ENCODE measurements around the gene ABCF2. TPM values are rescaled to one million over a fixed set of nuclear protein-coding genes. Genes with fewer than 3 reads are reported as not detected.

ABCF2 gene
- total RNA-seq, 1 donor from 2014 or later: 23.9 TPM

DNA sequence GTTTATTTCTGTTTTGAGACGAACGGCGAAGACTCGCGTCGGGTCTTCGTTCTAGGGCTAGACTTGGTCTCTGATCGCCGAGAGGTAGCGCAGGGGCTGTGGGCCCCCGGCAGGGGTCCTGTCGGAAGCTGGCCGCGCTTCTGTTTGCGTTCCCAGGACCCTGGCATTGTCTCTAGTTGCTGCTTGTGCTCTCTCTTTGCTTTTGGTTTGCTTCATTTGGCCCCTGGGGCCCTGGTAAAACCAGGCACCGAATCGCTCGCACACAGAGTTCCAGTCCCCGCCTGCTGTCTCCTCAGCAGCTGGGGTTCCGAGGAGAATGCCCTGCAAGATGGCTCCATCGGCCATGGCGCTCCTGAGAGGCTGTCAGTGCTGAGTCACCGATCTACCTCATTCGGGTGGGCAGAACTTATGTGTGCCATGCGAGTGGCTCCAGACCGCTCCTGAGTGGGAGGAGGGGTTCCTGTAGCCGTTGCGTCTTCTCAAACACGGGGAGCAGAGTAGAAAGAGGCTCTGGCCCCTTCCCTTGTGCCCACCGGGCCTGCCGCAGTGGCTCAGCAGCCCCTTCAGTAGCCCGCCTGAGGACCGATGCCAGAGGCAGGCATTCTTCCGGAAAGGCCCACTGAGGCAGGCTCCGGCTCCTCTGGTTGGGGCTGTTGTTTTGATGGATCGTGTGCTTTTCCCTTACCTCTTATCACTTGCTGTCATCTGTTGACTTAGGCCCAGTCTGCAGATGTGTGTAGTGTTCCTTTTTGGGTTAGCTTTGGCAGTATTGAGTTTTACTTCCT, 6.1 kb upstream of the ABCF2 start:
- DNase-seq: no peak
- intact Hi-C loops (cut with DNase I): no loop called here
- ATAC-seq (ENCODE audit: poor library complexity): peak; percentile 32

DNA sequence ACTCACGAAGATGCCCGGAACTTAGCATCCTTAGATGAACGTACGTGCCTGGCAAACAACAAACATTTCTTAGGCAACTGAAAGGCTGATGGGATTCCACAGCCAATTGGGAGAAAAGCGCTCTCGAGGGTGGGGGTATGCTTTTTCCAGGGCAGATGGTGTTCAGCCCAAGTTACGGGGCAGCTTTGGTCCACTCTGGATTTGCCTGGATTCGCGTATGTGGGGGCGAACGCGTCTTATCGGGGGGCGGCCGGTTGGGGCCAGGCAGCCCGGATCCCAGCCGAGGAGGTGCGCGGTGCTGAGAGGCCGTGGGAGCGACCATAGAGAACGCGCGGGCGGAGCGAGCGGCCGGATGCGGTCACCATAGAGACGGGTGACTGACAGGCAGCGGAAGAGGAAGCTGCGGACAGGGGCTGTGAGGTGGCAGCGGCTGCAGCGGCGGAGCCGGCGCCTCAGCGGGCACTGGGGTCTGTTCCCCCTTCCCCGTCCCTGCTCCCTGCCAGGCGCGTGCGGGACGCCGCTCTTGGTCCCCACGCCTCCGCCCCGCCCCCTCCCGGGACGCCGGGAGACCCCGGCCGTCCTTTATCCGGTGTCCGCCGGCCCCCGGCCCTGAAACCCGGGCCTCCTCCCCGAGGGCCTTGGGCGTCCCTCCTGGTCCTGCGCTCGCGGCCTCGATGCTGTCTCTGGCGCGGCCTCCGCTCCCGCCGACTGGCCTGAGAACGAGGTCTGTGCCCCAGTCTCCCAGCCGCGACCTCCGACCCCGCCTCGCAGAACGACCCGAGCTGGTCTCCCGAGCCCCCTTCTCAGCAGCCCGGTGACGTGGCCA, 5.3 kb upstream of the ABCF2 start, which contains the start of gene CHPF2:
CHPF2 (plus strand) TSS at position 393 of the 826 bp plus-strand sequence. CDS start 1,529 bp downstream, outside the sequence.
- peak; percentile 96 for DNase-seq
- intact Hi-C loops (cut with DNase I): no loop called here
- peak; percentile 97 for ATAC-seq (ENCODE audit: poor library complexity)

- intact Hi-C loops (cut with DNase I): no loop called here
- no peak for DNase-seq
- ATAC-seq (ENCODE audit: poor library complexity): no peak
Measured at GRCh38 chr7:151231080-151231479, 4.1 kb upstream of the ABCF2 start.

DNA sequence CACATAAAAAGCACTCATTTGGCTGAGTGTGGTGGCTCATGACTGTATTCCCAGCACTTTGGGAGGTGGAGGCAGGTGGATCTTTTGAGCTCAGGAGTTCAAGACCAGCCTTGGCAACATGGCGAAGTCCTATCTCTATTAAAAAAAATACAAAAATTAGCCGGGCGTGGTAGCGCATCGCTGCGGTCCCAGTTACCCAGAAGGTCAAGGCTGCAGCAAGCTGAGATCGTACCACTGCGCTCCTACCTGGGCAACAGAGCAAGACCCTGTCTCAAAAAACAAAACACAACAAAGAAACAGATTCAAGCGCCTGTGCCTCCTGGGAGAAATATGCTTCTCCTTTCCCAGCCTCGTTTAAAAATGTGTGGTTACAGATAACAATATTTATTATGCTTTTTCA, 2.2 kb upstream of the ABCF2 start:
- ATAC-seq (ENCODE audit: poor library complexity) (no peak), DNase-seq (no peak)
- intact Hi-C loops (cut with DNase I): no loop called here

DNA sequence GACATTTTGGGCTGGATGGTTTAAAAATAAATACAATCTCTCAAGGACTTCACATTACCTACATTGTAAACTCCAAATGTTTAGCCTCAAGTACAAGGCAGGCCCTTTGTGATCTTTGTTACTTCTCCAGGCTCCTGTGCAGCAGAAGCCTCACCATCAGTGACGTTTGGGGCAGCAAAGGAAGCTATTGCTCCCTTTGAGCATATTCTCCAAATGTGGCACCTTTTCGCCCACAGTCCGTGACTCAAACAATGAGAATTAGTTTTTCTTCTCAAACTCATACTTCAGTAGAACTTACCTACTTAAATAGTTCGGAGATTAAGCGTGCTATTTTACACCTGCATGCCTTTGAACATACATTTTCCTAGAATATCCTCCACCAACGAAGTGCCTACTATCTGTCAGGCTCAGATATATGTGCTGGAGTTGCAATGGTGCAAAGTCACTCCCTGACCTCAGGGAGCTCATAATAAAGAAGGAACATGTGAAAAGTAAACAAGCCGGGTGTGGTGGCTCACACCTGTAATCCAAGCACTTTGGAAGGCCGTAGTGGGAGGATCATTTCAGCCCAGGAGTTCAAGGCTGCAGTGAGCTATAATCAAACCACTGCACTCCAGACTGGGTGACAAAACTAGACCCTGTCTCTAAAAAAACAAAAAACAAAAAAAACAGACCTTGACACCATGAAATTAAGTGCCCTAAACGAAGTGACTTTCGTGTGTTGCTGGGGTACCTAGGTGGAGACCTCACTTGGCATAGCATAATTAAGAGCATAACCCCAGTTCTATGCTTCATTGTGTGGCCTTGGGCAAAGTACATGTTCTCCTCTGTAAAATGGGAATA, 1.2 kb upstream of the ABCF2 start:
- ATAC-seq (ENCODE audit: poor library complexity) (no peak), DNase-seq (no peak)
- intact Hi-C loops (cut with DNase I): no loop called here

- DNase-seq: no peak
- intact Hi-C loops (cut with DNase I): no loop called here
- ATAC-seq (ENCODE audit: poor library complexity): peak; percentile 2
Measured at GRCh38 chr7:151226560-151226874, 488 bp downstream of the ABCF2 start.

GRCh38 chr7:151225948-151226510, 976 bp downstream of the ABCF2 start:
- DNase-seq: no peak
- ATAC-seq (ENCODE audit: poor library complexity): no peak
- intact Hi-C loops (cut with DNase I): no loop called here

DNA sequence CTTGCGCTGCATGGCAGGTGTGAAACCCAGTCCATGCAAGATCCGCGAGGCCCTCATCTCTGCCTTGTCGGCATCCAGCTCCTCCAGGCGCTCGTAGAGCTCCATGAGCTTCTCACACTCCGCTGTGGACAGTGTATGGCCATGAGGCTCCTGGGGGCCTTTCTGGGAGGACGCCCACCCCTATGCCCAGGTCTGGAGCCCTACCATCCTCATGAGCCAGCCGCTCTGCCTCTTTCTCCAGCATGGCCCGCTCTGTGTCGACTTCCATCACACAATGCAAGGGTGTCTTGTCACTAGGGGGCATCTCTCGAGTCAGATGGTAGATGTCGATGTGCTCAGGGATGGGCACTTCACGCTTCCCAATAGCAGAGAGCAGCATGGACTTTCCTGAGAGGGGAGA, 3.3 kb downstream of the ABCF2 start:
- intact Hi-C loops (cut with DNase I): no loop called here
- no peak for ATAC-seq (ENCODE audit: poor library complexity)
- DNase-seq: no peak

DNA sequence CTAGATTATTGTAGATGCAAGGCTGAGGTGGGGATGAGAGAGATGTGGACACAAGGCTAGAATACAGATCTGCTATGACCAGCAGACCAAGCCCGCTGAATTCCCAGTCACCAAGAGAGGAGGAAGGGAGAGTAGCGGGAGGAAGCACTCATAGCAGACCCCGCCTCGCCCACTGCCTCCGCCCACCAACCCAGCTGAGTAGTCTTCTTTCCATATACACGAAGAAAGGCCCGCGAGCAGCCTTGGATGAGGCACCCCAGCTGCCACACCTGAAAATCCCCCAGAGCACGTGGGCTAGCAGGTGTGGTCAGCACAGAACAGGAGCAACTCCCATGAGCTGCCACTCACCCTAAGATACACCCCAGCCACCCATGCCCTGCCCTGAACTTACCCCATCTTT, 8.8 kb downstream of the ABCF2 start:
- intact Hi-C loops (cut with DNase I): no loop called here
- no peak for ATAC-seq (ENCODE audit: poor library complexity)
- DNase-seq: no peak

DNA sequence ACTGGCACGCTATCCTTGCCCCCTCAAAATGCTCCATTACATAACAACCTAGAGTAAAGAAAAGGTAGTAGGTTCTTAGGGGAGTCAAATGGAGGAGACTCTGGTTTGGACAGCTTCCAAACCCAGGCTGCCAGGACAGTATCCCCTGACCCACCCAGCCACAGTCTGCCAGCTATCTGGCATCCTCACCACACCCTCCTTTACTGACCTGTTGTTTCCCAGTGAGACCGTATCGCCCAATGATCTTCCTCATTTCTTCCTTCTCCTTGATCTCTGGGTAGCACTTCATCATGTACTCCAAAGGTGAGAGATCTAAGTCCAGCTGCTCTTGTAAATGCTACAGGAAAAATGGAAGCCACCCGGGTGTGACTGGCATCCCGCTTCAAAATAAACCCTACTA, 11.6 kb downstream of the ABCF2 start:
- ATAC-seq (ENCODE audit: poor library complexity) (no peak), DNase-seq (no peak)
- intact Hi-C loops (cut with DNase I): no loop called here

DNA sequence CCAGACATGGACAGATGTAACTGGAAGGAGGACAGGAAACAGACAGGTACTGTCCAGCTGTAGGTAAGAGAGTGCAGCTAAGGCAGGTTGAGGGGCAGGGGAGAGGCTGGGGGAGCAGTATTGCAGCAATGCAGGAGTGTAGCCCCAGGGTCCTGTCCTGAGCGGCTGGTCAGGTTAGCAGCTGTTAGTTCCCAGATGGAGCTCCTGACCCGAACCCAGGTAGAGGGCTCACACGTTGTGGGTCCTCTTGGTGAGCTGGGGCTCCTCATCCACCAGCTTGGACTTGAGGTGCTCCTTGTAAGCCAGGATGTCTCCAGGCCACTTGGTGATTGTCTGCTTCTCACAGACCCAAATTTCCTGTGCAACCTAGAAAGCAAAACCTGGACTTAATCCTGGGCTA, 13.2 kb downstream of the ABCF2 start:
- DNase-seq (no peak), ATAC-seq (ENCODE audit: poor library complexity) (no peak)
- intact Hi-C loops (cut with DNase I): no loop called here

DNA sequence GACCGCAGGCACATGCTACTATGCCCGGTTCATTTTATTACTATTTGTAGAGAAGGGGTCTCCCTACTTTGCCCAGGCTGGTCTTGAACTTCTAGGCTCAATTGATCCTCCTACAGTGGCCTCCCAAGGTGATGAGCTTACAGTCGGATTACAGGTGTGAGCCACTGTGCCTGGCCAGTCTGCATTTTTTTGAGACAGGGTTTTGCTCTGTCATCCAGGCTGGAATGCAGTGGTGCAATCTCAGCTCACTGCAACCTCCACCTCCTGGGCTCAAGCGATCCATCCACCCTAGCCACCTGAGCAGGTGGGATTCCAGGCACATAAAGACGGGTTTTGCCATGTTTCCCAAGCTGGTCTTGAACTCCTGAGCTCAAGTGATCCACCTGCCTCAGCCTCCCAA, 14.4 kb downstream of the ABCF2 start:
- intact Hi-C loops (cut with DNase I): no loop called here
- DNase-seq (no peak), ATAC-seq (ENCODE audit: poor library complexity) (no peak)

DNA sequence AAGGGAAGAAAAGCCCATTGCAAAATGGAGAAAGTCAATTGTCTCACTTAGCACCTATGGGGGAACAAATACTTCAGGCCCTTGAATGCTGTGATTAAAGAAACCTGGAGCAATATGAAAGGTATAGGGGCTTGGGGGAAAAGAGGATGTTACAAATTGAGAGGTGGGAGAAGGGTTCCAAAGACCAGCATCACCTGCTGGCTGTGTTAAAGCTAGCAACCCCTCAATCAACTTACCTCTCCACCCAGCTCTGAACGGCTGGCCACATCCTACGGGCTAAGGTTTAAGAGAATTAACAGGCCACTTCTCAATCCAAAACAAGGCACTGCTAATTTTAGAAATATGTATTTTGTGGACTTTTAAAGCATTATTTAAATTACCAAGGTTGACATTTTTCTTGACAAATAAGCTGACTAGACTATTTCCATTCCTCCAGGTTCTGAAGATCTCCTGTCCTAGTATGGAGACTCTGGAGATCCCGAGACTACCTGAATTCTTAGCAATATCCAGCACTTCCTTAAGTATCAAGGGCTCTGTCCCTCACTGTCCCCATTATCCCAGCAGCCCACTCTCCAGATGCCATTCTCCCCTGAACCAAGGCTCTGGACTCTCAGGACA, 15.7 kb downstream of the ABCF2 start:
- no peak for DNase-seq
- intact Hi-C loops (cut with DNase I): no loop called here
- ATAC-seq (ENCODE audit: poor library complexity): no peak

DNA sequence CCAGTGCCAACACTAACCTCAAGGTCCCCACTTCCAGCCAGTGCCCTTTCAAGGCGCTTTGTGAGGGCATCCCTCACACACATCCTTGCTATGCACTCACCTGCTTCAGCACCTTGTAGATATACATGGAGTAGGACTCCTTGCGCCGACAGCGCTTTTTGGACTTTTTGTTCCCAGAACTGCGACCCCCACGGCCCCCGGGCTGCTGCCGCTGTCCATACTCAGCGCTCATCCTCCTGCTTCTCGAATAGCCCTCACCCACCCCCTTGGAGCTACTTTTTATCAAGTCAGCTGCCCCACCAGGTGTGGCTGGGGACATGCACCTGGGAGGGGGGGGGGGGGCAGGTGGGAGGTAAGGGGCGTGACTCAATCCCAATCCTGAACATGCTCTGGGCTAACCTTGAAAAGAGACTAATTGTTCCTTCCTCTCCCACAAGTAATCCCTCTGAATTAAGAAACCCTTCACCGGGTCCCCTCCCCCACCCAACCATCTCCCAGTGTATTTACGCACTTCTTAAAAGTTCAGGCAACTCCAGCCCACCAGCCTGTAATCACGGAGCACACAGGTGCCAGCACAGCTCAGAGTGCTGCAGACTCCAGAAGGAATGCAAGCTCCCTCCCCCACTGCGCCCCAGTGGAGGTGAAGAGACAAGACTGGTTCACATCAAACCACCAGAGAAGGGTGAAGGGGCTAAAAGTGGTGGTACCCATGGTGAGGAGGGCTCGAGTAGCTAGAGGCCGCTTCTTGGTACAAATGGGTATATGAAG, 16.7 kb downstream of the ABCF2 start, which contains the start of gene H2BK1:
H2BK1 (minus strand) TSS at position 402 of the 768 bp plus-strand sequence; CDS start at position 232, 170 bp downstream.
- no peak for DNase-seq
- intact Hi-C loops (cut with DNase I): no loop called here
- no peak for ATAC-seq (ENCODE audit: poor library complexity)

DNA sequence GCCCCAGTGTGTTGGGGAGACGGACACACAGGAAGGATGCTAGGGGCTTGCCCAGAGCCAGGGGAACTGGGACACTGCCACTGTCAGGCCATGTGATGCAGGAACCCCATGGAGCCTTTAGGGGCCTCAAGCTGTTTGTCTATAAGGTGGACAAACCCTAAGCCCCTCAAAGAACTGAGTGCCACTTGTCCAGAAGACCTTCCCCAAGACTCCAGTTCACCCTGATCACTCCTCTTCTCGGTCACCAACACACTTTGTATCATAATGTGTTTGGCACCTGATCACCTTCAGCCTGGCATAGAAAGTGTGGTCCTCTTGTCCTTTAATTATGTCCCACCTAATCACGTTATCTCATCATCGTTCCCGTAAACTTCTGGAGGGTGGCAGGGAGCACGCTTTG, 17.4 kb downstream of the ABCF2 start:
- ATAC-seq (ENCODE audit: poor library complexity) (no peak), DNase-seq (no peak)
- intact Hi-C loops (cut with DNase I): no loop called here

DNA sequence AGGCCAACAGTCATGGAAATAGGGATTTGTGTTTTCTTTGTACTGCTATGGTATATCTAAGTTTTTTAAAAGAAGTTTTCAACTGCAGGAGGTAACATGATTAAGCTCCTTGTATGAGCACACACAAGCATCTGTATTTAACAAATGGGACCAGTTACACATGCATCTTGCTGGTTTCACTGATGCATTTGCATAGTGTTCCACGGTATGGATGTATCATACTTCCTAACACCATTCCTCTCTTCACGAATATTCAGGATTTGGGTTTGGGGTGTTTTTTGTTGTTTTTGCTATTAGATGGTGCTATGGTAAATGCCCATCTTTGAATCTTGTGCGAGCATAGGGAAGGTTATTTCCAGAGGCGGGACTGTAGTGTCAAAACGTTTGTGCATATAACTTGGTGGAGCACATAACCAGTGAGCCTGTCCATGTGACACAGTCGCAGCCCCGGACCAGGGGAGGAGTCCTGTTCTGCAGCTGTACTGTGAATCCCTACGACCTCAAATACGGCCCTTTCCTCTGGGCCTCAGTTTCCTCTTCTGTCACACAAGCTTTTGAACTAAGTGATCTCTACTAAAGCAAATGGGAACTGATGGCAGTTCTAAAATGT, 18.6 kb downstream of the ABCF2 start:
- DNase-seq: no peak
- intact Hi-C loops (cut with DNase I): no loop called here
- ATAC-seq (ENCODE audit: poor library complexity): no peak

DNA sequence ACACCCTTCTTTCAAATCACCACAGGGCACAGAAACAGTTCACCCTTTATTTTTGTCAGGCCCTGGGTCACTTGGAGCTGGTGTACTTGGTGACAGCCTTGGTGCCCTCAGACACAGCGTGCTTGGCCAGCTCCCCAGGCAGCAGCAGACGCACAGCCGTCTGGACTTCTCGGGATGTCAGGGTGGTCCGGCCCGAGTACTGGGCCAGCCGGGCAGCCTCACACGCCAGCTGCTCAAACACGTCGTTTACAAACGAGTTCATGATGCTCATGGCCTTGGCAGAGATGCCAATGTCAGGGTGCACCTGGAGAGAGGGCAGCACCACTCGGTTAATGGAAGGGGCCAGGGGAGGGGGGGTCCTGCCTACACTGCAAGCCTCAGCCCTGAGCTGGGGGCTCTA, 19.2 kb downstream of the ABCF2 start:
- intact Hi-C loops (cut with DNase I): no loop called here
- DNase-seq (no peak), ATAC-seq (ENCODE audit: poor library complexity) (no peak)
